ENCODE data around the gene TTLL7.

- TF ChIP-seq CTCF (conservative IDR thresholded peaks at IDR 0.05; ENCODE audit: low read depth in 2 of 2): no peak
- no peak for TF ChIP-seq EZH2 (IDR thresholded peaks at IDR 0.05; ENCODE audit: low read depth, unreplicated experiment)
- no peak for TF ChIP-seq REST (IDR thresholded peaks at IDR 0.05; ENCODE audit: unreplicated experiment)
- TF ChIP-seq JUNB (IDR thresholded peaks at IDR 0.05; ENCODE audit: unreplicated experiment): no peak
- no peak for TF ChIP-seq POLR2AphosphoS5 (IDR thresholded peaks at IDR 0.05; ENCODE audit: low read depth)
- no peak for TF ChIP-seq ETS1 (IDR thresholded peaks at IDR 0.05)
- no peak for TF ChIP-seq EZH2phosphoT487 (IDR thresholded peaks at IDR 0.05; ENCODE audit: unreplicated experiment)
- no peak for TF ChIP-seq NANOG (IDR thresholded peaks at IDR 0.05; ENCODE audit: borderline replicate concordance)
- no peak for TF ChIP-seq CREB1 (CRISPR knock-in tag; IDR thresholded peaks at IDR 0.05; ENCODE audit: low read depth)
- no peak for TF ChIP-seq ZNF331 (CRISPR knock-in tag; IDR thresholded peaks at IDR 0.05; ENCODE audit: low read depth)
Observed at GRCh38 chr1:84042461-84042860, 43.5 kb upstream of the TTLL7 start.

All from GM23338 (cell line).